NCI-H526 (cell line): Measurements from ENCODE around the gene CYFIP2.
"Not testable (repeated sequence)": the region's sequence is repeated elsewhere in the genome, so short reads cannot be mapped to it uniquely, and the experiment has no call there.

Experiments used
- DNase-seq, 2 experiments: peaks; one replicate each; lab custom pipeline; 2025; lab: John Stamatoyannopoulos, UW

Gene CYFIP2

GRCh38 chr5:157265714-157266285, at the start of gene CYFIP2:
Gene CYFIP2 (plus strand): TSS chr5:157266123. CDS start chr5:157285362, 19,239 bp downstream.
- peak; percentile 33 to 82 for DNase-seq

- DNase-seq, result no peak
Measured at GRCh38 chr5:157216391-157217142, 49.4 kb upstream of the CYFIP2 start.

DNA sequence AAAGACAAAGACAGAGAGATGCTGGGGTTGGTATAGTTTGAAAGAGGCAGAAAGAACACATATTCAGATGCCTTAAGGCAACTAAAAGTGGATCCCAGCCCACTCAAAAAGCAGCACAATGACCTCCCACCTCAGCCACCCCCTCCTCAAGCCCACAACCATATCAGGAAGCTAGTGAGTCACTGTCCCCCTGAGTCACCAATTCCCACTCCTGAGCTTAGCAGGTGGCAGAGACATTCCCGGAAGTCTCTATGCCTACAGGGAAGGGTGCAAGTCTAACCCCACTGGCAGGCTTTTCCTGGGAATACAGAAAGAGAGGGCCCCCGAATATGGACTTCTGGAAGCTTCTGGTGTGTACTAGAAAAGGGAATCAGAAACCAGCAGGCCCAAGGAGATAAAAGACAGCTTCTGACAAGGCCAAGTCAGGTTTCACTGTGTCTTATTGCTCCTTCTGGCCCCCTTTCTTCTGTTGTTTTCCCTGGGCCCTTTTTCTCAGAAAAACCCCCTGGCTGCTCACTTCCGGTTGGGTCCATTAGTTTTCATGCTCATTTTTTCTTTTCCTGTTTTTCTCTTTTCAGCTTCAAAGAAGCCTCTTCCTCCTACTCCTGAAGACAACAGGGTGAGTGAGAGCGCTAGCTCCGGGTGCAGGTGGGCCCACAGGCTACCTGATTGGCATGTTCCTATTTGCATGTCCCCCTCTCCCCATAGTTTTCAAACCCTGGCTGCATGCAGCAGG, 48.5 kb upstream of the CYFIP2 start:
- no peak for DNase-seq

- no peak for DNase-seq
Measured at GRCh38 chr5:157219491-157220271, 46.2 kb upstream of the CYFIP2 start.

DNA sequence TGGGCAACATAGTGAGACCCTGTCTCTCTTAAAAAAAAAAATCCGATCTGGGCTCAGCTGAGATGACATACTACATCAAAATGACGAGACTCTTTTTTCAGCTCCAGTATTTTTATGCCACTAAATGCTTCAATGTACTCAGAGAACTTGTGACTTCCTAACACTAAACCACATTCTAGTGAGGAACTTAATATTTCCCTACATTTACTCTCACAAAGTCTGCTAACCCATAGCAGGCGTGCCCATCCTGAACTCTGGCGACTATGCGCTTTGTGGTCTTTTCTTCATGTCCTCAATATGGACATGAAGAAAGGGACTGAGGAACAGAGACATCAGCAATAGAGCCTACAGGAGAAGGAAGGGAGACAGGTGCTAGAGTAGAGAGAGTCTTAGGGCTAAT, 44.0 kb upstream of the CYFIP2 start:
- DNase-seq, result no peak

GRCh38 chr5:157222506-157223230, 43.3 kb upstream of the CYFIP2 start:
- DNase-seq, result no peak

DNA sequence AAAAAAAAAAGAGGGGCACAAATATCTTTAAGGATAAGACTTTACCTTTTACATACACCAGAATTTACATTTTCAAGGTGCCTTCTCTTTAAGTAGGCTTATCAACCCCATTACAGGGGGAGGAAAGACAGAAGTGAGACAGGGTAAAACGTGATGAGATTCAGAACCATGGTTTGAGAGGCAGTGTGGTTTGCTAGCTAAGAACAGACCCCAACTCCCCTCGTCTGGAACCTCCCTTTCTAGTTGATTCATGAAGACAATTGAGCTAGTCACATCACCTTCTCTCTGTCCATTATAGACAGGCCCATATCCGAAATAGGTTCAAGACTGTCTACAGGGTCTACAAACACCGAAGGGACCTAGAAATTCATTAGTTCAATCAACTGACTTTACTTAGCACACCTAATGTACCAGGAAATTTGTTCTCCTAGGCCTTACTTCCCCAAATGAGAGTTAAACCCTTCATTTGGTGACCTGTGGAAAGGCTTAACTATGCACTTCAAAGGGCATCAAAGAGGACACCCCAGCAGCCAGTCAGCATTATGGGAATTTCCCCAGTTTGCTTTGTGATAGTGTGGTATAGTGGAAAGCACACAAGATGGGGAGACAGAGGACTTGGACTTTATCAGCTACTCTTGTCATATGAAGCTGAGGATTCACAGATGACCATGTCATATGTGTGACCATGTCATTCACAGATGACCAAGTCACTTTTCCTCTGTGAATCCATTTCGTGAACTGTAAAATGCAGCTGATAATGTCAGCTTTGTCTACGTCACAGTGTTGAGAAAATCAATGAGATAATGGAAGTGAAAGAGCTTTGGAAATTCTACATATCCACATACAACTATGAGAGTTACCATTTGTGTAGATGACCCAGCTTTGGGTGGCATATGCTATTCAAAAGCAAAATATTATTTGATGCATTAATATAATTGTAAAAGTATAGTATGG, 40.2 kb upstream of the CYFIP2 start:
- DNase-seq, result no peak

DNA sequence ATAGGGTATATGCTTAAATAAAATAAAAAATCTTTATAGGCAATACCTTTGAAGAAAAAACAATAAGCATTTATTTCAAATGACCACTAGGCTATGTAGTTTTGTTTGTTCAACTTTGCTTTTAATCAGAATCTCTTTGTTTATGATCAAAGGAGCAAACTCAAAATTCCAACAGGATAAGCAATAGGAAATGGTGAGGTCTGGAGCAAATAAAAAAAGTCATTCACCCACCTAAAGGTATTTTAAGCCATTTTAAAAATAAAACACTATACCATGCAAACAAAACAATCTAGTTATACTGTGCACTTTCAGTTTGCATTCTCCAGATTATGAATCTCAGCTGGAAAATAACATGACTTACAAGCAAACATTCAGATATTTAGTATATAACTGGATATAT, 35.3 kb upstream of the CYFIP2 start:
- no peak for DNase-seq

DNA sequence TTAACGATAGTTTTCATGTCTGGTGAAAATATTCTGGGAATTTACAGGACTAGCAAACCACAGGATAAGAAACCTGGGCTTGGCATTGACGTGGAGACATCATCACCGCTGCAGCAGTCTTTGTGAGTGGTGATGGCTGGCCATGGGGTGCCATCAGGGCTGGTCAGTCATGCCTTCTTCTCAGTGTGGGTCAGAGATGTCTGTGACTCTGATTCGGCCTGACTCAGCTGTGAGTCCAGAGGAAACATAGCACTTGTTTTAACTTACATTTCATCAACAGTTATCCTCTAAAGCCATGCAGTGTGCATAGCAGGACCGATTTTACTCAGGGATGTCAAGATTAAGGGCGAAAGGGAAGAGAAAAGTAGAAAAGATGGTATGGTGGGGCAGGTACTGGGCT, 33.2 kb upstream of the CYFIP2 start:
- no peak for DNase-seq

GRCh38 chr5:157233515-157233914, 32.4 kb upstream of the CYFIP2 start:
- DNase-seq, result peak in 1 of 2 experiments; percentile 17

- no peak for DNase-seq
Measured at GRCh38 chr5:157236423-157236822, 29.5 kb upstream of the CYFIP2 start.

DNA sequence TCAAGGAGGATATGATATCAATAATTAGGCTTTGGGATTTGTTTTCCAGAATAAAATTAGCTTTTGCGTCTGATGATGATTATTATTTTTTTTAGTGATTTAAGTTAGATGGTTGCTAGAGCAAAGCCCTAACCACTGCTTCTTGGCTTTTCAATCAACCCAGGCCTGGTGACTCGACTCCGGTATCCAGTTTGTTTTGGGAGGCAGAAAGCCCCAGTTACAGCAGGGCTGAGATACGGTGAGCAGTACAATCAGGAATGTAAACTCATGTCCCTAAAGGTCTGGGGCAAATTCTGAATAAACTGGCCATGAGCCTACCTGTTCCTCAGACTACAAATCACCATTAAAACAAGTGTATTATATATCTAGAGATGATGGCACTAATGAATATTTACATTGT, 24.4 kb upstream of the CYFIP2 start:
- DNase-seq, result no peak

DNA sequence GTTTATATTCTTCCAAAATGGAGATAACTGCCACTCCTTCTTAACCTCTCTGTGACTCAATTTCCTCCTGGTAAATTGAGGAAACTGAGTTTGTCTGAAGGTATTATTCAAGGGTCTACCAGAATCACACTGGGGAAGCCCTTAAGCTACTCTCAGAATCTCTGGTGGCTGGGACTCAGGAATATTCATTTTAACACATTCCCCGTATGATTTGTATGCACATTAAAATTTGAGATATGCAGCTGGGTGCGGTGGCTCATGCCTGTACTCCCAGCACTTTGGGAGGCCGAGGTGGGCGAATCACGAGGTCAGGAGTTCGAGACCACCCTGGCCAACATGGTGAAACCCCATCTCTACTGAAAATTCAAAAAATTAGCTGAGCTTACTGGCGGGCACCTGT, 21.2 kb upstream of the CYFIP2 start:
- not testable (repeated sequence) for DNase-seq

DNA sequence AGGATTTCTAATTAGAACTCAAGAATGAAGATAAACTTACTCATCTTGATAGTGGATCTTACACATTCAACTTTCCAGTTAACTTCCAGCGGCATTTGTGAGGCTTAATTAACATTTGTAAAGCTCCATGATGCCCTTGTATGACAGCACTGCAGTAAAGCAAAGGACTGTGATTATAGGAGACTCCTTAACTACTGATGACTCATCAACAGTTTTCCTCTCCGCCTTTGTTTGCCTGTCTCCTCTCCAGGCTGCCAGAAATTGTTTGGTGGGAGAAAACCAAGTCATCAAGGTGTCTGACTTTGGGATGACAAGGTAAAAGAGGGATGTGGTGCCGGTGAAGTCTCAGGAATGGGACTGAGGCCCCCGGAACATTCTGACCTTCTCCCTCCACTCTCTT, 20.4 kb upstream of the CYFIP2 start:
- no peak for DNase-seq

GRCh38 chr5:157245886-157246285, 20.0 kb upstream of the CYFIP2 start:
- no peak for DNase-seq

DNA sequence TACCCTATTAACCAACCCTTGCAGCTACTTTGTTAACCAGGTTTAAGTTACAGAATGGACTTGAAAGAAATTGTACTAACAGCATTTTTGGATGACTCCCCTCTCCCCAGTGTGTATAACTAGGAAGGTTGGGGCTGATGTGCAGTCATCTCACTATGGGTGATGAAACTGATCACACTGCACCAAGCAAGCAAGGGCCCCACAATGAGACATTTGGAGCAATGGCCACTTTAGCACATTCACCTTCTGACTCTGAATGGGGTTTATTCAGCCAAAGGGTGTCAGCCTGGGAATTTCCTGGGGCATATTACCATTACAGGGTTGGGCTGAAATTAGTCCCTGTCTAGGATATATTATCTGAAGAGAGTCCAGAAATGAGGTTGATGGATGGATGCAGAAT, 18.7 kb upstream of the CYFIP2 start:
- no peak for DNase-seq

- no peak for DNase-seq
Measured at GRCh38 chr5:157248821-157249470, 17.0 kb upstream of the CYFIP2 start.

DNA sequence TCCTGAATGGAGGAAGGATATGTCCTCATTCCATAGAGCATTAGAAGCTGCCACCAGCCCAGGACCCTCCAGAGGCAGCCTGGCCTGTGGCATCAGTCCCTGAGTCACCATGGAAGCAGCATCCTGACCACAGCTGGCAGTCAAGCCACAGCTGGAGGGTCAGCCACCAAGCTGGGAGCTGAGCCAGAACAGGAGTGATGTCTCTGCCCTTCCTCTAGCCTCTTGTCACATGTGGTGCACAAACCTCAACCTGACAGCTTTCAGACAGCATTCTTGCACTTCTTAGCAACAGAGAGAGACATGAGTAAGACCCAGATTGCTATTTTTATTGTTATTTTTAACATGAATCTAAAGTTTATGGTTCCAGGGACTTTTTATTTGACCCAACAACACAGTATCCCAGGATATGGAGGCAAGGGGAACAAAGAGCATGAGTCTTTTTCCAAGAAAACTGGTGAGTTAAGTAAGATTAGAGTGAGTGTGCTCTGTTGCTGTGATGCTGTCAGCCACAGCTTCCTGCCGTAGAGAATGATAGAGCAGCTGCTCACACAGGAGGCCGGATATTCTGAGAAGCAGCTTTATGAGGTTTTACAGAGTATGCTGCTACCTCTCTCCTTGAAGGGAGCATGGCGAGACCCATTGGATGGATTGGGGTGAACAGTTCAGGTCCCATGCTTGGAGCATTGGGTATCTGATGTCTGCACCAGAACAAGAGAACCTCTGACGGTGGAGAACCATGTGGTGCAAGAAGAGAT, 13.0 kb upstream of the CYFIP2 start:
- DNase-seq, result no peak

DNA sequence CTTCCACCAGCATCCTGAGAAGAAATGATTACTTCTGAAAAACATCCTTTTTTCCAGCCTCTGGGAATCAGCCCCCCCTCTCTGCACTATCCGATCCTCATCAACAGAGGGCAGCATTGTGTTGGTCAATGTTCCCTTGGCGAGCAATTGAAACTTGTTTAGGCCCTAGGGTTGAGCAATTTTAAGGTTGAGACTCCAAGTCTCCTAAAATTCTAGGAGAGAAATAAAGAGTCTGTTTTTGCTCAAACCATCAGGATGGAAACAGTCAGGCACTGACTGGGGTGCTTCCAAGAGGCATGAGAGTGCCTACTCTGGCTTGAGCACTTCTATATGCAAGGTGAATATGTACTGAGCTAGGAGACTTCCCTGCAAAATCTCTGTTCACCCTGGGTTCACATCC, 12.4 kb upstream of the CYFIP2 start:
- peak; percentile 18 to 68 for DNase-seq
